ENCODE measurements around the gene GCH1.

DNA sequence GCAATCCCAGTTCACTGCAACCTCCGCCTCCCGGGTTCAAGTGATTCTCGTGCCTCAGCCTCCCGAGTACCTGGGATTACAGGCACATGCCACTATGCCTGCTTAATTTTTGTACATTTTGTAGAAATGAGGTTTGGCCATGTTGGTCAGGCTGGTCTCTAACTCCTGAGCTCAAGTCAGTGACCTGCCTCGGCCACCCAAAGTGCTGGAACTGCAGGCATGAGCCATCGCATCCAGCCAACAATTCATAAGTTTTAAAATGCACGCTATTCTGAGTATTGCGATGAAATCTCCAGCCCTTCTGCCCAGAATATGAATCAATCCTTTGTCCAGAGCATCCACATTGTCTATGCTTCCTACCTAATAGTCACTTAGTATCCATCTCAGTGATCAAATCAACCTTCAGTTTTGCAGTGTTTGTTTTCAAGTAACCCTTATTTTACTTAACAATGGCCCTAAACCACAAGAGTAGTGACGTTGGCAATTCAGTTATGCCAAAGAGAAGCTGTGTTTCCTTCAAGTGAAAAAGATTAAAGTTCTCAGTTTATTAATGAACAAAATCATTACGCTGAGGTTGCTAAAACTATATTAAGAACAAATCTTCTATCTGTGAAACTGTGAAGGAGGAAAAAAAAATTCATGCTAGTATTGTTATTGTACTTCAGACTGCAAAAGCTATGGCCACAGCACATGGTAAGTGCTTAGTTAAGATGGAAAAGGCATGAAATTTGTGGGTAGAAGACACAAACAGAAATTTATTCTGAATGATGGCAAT is 11.0 kb downstream of the GCH1 start:
- no peak for TF ChIP-seq CHD2 (IDR thresholded peaks at IDR 0.05; ENCODE audit: low read length, partially characterized antibody)
- TF ChIP-seq KDM5A (IDR thresholded peaks at IDR 0.05): no peak
- TF ChIP-seq, protein P1, sequence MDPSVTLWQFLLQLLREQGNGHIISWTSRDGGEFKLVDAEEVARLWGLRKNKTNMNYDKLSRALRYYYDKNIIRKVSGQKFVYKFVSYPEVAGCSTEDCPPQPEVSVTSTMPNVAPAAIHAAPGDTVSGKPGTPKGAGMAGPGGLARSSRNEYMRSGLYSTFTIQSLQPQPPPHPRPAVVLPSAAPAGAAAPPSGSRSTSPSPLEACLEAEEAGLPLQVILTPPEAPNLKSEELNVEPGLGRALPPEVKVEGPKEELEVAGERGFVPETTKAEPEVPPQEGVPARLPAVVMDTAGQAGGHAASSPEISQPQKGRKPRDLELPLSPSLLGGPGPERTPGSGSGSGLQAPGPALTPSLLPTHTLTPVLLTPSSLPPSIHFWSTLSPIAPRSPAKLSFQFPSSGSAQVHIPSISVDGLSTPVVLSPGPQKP (IDR thresholded peaks at IDR 0.05; ENCODE audit: low read depth, low read length): no peak
- TF ChIP-seq, protein P2, sequence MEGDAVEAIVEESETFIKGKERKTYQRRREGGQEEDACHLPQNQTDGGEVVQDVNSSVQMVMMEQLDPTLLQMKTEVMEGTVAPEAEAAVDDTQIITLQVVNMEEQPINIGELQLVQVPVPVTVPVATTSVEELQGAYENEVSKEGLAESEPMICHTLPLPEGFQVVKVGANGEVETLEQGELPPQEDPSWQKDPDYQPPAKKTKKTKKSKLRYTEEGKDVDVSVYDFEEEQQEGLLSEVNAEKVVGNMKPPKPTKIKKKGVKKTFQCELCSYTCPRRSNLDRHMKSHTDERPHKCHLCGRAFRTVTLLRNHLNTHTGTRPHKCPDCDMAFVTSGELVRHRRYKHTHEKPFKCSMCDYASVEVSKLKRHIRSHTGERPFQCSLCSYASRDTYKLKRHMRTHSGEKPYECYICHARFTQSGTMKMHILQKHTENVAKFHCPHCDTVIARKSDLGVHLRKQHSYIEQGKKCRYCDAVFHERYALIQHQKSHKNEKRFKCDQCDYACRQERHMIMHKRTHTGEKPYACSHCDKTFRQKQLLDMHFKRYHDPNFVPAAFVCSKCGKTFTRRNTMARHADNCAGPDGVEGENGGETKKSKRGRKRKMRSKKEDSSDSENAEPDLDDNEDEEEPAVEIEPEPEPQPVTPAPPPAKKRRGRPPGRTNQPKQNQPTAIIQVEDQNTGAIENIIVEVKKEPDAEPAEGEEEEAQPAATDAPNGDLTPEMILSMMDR (IDR thresholded peaks at IDR 0.05): no peak
- TF ChIP-seq, protein P3, sequence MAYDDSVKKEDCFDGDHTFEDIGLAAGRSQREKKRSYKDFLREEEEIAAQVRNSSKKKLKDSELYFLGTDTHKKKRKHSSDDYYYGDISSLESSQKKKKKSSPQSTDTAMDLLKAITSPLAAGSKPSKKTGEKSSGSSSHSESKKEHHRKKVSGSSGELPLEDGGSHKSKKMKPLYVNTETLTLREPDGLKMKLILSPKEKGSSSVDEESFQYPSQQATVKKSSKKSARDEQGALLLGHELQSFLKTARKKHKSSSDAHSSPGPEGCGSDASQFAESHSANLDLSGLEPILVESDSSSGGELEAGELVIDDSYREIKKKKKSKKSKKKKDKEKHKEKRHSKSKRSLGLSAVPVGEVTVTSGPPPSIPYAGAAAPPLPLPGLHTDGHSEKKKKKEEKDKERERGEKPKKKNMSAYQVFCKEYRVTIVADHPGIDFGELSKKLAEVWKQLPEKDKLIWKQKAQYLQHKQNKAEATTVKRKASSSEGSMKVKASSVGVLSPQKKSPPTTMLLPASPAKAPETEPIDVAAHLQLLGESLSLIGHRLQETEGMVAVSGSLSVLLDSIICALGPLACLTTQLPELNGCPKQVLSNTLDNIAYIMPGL (CRISPR knock-in tag; IDR thresholded peaks at IDR 0.05; ENCODE audit: borderline replicate concordance): no peak
- no peak for TF ChIP-seq NPAS2 (CRISPR knock-in tag; IDR thresholded peaks at IDR 0.05; ENCODE audit: borderline replicate concordance)
- TF ChIP-seq HOXB5 (CRISPR knock-in tag; IDR thresholded peaks at IDR 0.05): no peak
- TF ChIP-seq, protein P4, sequence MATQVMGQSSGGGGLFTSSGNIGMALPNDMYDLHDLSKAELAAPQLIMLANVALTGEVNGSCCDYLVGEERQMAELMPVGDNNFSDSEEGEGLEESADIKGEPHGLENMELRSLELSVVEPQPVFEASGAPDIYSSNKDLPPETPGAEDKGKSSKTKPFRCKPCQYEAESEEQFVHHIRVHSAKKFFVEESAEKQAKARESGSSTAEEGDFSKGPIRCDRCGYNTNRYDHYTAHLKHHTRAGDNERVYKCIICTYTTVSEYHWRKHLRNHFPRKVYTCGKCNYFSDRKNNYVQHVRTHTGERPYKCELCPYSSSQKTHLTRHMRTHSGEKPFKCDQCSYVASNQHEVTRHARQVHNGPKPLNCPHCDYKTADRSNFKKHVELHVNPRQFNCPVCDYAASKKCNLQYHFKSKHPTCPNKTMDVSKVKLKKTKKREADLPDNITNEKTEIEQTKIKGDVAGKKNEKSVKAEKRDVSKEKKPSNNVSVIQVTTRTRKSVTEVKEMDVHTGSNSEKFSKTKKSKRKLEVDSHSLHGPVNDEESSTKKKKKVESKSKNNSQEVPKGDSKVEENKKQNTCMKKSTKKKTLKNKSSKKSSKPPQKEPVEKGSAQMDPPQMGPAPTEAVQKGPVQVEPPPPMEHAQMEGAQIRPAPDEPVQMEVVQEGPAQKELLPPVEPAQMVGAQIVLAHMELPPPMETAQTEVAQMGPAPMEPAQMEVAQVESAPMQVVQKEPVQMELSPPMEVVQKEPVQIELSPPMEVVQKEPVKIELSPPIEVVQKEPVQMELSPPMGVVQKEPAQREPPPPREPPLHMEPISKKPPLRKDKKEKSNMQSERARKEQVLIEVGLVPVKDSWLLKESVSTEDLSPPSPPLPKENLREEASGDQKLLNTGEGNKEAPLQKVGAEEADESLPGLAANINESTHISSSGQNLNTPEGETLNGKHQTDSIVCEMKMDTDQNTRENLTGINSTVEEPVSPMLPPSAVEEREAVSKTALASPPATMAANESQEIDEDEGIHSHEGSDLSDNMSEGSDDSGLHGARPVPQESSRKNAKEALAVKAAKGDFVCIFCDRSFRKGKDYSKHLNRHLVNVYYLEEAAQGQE (IDR thresholded peaks at IDR 0.05): no peak

Measured in A549 (cell line).